ENCODE data around the gene KLHL3.
A peak's percentile ranks its signal among the peaks of the same experiment; 100 is the strongest.

The KLHL3 gene

DNA sequence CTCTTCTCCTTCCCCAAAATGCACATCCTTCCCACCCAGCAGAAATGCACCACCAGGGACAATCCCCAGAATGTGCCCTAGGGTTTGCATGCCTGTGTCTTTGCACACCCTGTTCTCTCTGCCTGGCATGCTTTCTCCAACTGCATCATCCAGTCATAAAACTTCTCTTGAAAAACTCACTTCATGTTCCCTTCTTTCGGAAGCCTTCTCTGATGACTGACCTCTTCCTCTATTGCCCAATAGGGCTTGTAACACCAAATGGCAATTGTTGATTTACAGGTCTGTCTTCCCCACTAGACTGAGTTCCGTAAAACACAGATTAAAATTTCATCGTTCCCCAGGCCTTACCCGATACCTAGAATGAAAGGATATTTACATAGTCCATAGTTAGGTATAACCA is 153.7 kb downstream of the KLHL3 start:
- no peak for DNase-seq (ENCODE audit: low read depth in 2 of 2)

DNA sequence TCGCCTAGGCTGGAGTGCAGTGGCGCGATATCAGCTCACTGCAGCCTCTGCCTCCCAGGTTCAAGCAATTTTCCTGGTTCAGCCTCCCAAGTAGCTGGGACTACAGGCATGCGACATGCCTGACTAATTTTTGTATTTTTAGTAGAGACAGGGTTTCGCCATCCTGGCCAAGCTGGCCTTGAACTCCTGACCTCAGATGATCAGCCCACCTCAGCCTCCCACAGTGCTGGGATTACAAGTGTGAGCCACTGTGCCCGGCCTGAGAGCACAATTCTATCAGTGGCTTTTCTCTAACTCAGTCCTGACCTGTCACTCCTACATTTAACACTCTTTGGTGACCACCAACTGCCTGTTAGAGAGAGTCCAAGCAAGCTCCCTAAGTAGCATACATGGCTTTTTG is 154.1 kb downstream of the KLHL3 start:
- DNase-seq (ENCODE audit: low read depth in 2 of 2): no peak

DNA sequence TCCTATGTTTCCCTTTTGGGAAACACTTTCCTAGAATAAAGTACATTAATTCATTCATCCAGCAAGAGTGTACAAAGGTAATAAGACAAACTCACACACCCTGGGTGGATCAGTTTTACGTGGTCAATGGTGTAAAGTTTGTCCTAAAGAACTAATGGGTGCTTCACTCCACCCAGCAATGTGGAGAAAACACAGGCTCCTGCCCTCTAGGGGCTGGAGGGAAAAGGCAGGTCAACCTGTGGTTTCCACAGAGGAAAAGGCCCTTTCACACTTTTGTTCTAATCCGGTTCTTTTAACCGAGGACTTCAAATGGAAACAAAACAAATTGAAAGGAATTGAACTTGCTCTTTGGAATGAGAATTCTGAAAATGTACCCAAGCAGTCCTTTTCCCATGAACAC is 155.9 kb downstream of the KLHL3 start:
- no peak for DNase-seq (ENCODE audit: low read depth in 2 of 2)

DNA sequence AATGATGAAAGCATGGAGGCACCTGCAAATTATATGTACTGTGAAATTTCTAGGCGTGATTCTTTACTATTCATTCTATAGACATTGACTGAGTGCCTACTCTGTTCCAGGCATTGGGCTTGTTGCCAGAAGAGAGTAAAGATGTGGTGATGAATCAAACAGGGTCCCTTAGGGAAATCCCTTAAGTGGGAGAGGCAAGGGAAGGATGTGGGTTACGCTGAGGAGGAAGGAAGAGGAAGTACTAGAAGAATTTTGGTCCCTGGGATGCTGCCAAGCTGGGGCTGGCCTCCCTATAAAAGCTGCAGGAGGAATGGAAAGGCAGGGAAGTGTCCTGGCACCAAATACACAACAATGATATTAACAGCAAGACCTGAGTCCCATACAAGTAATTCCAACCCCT is 160.0 kb downstream of the KLHL3 start:
- peak; percentile 60 to 61 for DNase-seq (ENCODE audit: low read depth in 2 of 2)

GRCh38 chr5:137575211-137575610 is 160.7 kb downstream of the KLHL3 start:
- no peak for DNase-seq (ENCODE audit: low read depth in 2 of 2)

DNA sequence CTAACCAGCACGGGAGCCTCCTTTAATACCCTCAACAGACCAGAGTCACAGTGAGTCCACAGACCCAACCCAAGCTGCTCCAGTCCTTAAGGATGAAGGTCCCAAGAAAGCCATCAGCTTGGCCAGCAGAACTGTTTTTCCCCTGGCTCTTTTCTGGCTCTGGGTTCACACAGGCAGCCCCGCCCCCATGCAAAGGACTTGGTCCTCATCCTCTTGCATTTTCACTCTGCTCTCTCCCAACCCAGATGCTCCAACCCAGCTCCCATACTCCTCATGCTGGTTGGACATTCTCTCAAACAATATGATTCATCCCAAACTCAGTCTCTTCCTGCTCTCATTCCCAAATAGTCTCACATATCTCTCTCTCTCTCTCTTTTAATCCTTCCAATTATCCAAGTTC is 162.5 kb downstream of the KLHL3 start:
- no peak for DNase-seq (ENCODE audit: low read depth in 2 of 2)

GRCh38 chr5:137572042-137572695 is 163.7 kb downstream of the KLHL3 start:
- no peak for DNase-seq (ENCODE audit: low read depth in 2 of 2)

DNA sequence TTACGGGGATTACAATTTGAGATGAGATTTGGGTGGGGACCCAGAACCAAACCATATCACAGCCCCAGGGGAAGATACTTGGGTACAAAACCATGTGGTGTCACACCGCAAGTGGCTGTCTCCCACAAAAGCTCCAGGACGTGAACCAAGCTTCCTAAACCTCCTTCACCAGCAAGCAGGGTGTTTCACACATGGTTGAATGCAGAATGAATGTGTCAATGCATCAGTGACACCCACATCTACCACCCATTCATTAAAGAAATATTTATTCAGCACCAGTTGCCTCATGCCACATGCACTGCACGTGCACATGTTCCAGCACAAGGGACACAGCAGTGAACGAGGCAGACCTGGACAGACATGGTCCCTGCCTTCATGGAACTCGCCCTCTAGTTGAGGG is 165.8 kb downstream of the KLHL3 start:
- DNase-seq (ENCODE audit: low read depth in 2 of 2): no peak

Data from fibroblast of skin of left quadriceps (primary cell).